Measurements from ENCODE around the gene COL5A2. TPM values are rescaled to one million over a fixed set of nuclear protein-coding genes. Genes with fewer than 3 reads are reported as not detected.

The COL5A2 gene
- total and polyA plus RNA-seq, 9 of the 15 experiments (the other 6 are each of a cell fraction or from before 2014, with no cell fraction given) = 0.01 to 0.54 (median 0.19) TPM

DNA sequence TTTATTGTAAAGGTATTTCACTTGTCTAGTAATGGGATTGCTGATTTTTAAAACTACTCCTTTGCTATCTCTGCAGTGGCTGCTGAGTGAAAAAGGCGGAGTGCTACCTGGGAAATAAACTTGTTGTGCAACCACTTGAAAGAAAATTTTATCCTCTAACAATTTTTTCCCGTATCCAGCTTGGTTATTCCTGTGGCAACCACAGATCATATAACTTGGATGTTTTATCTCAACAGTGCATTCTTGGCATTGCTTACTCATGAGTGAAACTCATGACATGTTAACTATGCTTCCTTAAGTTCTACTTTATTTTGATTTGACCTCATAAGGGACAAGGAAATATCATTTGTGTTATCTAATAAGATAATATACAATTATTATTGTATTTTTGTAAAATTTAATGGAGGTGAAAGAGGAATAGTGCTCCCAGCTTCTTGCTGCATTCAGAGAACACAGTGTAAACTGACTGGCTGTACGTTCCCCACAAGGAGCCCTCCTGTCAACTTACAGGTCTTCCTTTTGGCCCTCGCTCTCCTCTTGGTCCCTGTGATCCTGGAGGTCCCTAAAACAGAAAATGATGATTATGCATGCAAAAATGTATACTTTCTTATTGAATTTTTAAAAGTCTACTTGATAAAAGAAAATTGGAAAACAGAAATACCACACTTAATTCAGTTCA, 82.7 kb downstream of the COL5A2 start (continued):
- TF ChIP-seq COPS2 (conservative IDR thresholded peaks at IDR 0.05) = no peak
- TF ChIP-seq PHB2 (IDR thresholded peaks at IDR 0.05; ENCODE audit: low read depth) = no peak
- TF ChIP-seq, protein P1, sequence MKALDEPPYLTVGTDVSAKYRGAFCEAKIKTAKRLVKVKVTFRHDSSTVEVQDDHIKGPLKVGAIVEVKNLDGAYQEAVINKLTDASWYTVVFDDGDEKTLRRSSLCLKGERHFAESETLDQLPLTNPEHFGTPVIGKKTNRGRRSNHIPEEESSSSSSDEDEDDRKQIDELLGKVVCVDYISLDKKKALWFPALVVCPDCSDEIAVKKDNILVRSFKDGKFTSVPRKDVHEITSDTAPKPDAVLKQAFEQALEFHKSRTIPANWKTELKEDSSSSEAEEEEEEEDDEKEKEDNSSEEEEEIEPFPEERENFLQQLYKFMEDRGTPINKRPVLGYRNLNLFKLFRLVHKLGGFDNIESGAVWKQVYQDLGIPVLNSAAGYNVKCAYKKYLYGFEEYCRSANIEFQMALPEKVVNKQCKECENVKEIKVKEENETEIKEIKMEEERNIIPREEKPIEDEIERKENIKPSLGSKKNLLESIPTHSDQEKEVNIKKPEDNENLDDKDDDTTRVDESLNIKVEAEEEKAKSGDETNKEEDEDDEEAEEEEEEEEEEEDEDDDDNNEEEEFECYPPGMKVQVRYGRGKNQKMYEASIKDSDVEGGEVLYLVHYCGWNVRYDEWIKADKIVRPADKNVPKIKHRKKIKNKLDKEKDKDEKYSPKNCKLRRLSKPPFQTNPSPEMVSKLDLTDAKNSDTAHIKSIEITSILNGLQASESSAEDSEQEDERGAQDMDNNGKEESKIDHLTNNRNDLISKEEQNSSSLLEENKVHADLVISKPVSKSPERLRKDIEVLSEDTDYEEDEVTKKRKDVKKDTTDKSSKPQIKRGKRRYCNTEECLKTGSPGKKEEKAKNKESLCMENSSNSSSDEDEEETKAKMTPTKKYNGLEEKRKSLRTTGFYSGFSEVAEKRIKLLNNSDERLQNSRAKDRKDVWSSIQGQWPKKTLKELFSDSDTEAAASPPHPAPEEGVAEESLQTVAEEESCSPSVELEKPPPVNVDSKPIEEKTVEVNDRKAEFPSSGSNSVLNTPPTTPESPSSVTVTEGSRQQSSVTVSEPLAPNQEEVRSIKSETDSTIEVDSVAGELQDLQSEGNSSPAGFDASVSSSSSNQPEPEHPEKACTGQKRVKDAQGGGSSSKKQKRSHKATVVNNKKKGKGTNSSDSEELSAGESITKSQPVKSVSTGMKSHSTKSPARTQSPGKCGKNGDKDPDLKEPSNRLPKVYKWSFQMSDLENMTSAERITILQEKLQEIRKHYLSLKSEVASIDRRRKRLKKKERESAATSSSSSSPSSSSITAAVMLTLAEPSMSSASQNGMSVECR (CRISPR knock-in tag; IDR thresholded peaks at IDR 0.05) = no peak
- TF ChIP-seq, protein P2, sequence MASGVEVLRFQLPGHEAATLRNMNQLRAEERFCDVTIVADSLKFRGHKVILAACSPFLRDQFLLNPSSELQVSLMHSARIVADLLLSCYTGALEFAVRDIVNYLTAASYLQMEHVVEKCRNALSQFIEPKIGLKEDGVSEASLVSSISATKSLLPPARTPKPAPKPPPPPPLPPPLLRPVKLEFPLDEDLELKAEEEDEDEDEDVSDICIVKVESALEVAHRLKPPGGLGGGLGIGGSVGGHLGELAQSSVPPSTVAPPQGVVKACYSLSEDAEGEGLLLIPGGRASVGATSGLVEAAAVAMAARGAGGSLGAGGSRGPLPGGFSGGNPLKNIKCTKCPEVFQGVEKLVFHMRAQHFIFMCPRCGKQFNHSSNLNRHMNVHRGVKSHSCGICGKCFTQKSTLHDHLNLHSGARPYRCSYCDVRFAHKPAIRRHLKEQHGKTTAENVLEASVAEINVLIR (CRISPR knock-in tag; IDR thresholded peaks at IDR 0.05) = no peak
- TF ChIP-seq RBFOX2 (IDR thresholded peaks at IDR 0.05; ENCODE audit: low read depth, low read length) = no peak
- TF ChIP-seq, protein P3, sequence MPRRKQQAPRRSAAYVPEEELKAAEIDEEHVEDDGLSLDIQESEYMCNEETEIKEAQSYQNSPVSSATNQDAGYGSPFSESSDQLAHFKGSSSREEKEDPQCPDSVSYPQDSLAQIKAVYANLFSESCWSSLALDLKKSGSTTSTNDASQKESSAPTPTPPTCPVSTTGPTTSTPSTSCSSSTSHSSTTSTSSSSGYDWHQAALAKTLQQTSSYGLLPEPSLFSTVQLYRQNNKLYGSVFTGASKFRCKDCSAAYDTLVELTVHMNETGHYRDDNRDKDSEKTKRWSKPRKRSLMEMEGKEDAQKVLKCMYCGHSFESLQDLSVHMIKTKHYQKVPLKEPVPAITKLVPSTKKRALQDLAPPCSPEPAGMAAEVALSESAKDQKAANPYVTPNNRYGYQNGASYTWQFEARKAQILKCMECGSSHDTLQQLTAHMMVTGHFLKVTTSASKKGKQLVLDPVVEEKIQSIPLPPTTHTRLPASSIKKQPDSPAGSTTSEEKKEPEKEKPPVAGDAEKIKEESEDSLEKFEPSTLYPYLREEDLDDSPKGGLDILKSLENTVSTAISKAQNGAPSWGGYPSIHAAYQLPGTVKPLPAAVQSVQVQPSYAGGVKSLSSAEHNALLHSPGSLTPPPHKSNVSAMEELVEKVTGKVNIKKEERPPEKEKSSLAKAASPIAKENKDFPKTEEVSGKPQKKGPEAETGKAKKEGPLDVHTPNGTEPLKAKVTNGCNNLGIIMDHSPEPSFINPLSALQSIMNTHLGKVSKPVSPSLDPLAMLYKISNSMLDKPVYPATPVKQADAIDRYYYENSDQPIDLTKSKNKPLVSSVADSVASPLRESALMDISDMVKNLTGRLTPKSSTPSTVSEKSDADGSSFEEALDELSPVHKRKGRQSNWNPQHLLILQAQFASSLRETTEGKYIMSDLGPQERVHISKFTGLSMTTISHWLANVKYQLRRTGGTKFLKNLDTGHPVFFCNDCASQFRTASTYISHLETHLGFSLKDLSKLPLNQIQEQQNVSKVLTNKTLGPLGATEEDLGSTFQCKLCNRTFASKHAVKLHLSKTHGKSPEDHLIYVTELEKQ (CRISPR knock-in tag; IDR thresholded peaks at IDR 0.05) = no peak
